IMR-90 (cell line): ENCODE results near the gene BFSP1. TPM values are rescaled to one million over a fixed set of nuclear protein-coding genes. Genes with fewer than 3 reads are reported as not detected.

ENCODE experiments used
- ATAC-seq: fragments of 200-7000 bp; cut with Tn5 transposase; 2 replicates; pipeline ENCODE4 v1.9.1; 2020; ENCODE audit warnings: low read depth, mild to moderate bottlenecking, moderate library complexity
- BruUV-seq: library from RNA; stranded (reverse); fragments of 400-500 nt; replicated peaks from 2 replicates; lab custom pipeline; 2021; lab: Mats Ljungman, UMichigan
- CTCF ChIA-PET: fragments of 300-600 bp; formaldehyde crosslinking; extraction: SDS; loops from one replicate; lab custom pipeline; 2021; ENCODE audit warnings: antibody characterized with exemption; lab: Yijun Ruan, JAX
- POLR2A ChIA-PET: fragments of 300-600 bp; sonication (Branson Sonifier 250); formaldehyde crosslinking; loops from one replicate; lab custom pipeline; 2022; ENCODE audit warnings: antibody characterized with exemption; ENCODE audit not compliant: unreplicated experiment; lab: Charles Lee
- DNase-seq: peaks from one replicate; pipeline ENCODE4 v3.0.0; 2013
- H2AFZ ChIP-seq: replicated peaks from 2 replicates; pipeline ENCODE3; 2013; ENCODE audit warnings: low read length, mild to moderate bottlenecking; ENCODE audit not compliant: poor library complexity
- H2AK5ac ChIP-seq: 2 replicates; pipeline ENCODE4 v1.6.1; 2013; ENCODE audit warnings: low read depth, low read length, inconsistent platforms
- H2AK9ac ChIP-seq: replicated peaks from 2 replicates; pipeline ENCODE3; 2013; ENCODE audit warnings: mild to moderate bottlenecking, low read depth, low read length, moderate library complexity; ENCODE audit not compliant: poor library complexity
- H2BK120ac ChIP-seq: 2 replicates; pipeline ENCODE4 v1.6.1; 2013; ENCODE audit warnings: low read depth, low read length, inconsistent platforms
- H2BK15ac ChIP-seq: 3 replicates; pipeline ENCODE4 v1.6.1; 2013; ENCODE audit warnings: low read depth, low read length, inconsistent platforms
- H2BK20ac ChIP-seq: 2 replicates; pipeline ENCODE4 v1.6.1; 2013; ENCODE audit warnings: low read depth, mild to moderate bottlenecking, inconsistent platforms, low read length, moderate library complexity
- H2BK5ac ChIP-seq: 2 replicates; pipeline ENCODE4 v1.6.1; 2013; ENCODE audit warnings: mild to moderate bottlenecking, low read depth, low read length, inconsistent platforms; ENCODE audit not compliant: poor library complexity, severe bottlenecking
- H3K14ac ChIP-seq: replicated peaks from 2 replicates; pipeline ENCODE4 v1.6.1; 2013; ENCODE audit warnings: low read depth, low read length, inconsistent platforms
- H3K18ac ChIP-seq: 2 replicates; pipeline ENCODE4 v1.6.1; 2013; ENCODE audit warnings: low read depth, low read length, control low read depth
- H3K23ac ChIP-seq: 2 replicates; pipeline ENCODE4 v1.6.1; 2013; ENCODE audit warnings: low read depth, low read length, inconsistent platforms
- H3K27ac ChIP-seq: 2 replicates; pipeline ENCODE4 v1.5.1; 2013; ENCODE audit warnings: mild to moderate bottlenecking, control low read depth, low read length; ENCODE audit not compliant: insufficient read depth
- H3K27me3 ChIP-seq: 2 replicates; pipeline ENCODE4 v1.6.1; 2013; ENCODE audit warnings: low read length; ENCODE audit not compliant: control insufficient read depth, insufficient read depth
- H3K36me3 ChIP-seq: 2 replicates; pipeline ENCODE4 v1.6.1; 2013; ENCODE audit warnings: low read length, mixed read lengths; ENCODE audit not compliant: control insufficient read depth, insufficient read depth
- H3K4ac ChIP-seq: 2 replicates; pipeline ENCODE4 v1.6.1; 2013; ENCODE audit warnings: low read depth, low read length, inconsistent platforms
- H3K4me1 ChIP-seq: 2 replicates; pipeline ENCODE4 v1.6.1; 2013; ENCODE audit warnings: low read length, mixed read lengths; ENCODE audit not compliant: control insufficient read depth, insufficient read depth
- H3K4me2 ChIP-seq: 2 replicates; pipeline ENCODE4 v1.6.1; 2013; ENCODE audit warnings: low read depth, mild to moderate bottlenecking, control low read depth, low read length, moderate library complexity
- H3K4me3 ChIP-seq: 2 replicates; pipeline ENCODE4 v1.5.1; 2013; ENCODE audit warnings: low read depth, mild to moderate bottlenecking, control low read depth, low read length, moderate library complexity; ENCODE audit not compliant: insufficient read depth
- H3K56ac ChIP-seq: 2 replicates; pipeline ENCODE4 v1.6.1; 2013; ENCODE audit warnings: low read length, inconsistent platforms; ENCODE audit not compliant: insufficient read depth; ENCODE audit errors: extremely low read depth
- H3K79me1 ChIP-seq, 2 experiments: 2 replicates each; pipeline ENCODE4 v1.6.1; 2013; ENCODE audit warnings: low read length in 2 of 2, inconsistent platforms in 1 of 2, low read depth in 1 of 2
- H3K9ac ChIP-seq: 2 replicates; pipeline ENCODE4 v1.6.1; 2013; ENCODE audit warnings: low read depth, low read length, control low read depth
- H3K9me1 ChIP-seq: 2 replicates; pipeline ENCODE4 v1.6.1; 2013; ENCODE audit warnings: low read length, inconsistent platforms; ENCODE audit not compliant: insufficient read depth
- H3K9me3 ChIP-seq: 2 replicates; pipeline ENCODE4 v1.6.1; 2013; ENCODE audit warnings: low read length; ENCODE audit not compliant: control insufficient read depth, insufficient read depth
- H4K20me1 ChIP-seq: 2 replicates; pipeline ENCODE4 v1.6.1; 2013; ENCODE audit warnings: low read length, inconsistent platforms; ENCODE audit not compliant: insufficient read depth
- H4K5ac ChIP-seq: 2 replicates; pipeline ENCODE4 v1.6.1; 2013; ENCODE audit warnings: mild to moderate bottlenecking, low read depth, low read length, control low read depth
- H4K8ac ChIP-seq, 2 experiments: 2 replicates each; pipeline ENCODE4 v1.6.1; 2013; ENCODE audit warnings: low read depth in 2 of 2, low read length in 2 of 2, control low read depth in 1 of 2, inconsistent platforms in 1 of 2
- H4K91ac ChIP-seq: 2 replicates; pipeline ENCODE4 v1.6.1; 2013; ENCODE audit warnings: low read depth, low read length, inconsistent platforms; ENCODE audit not compliant: insufficient read depth
- BHLHE40 ChIP-seq: fragments of 150-350 bp; IDR thresholded peaks from 2 replicates; pipeline ENCODE4 v1.6.1; 2016; ENCODE audit warnings: mild to moderate bottlenecking, low read depth, low read length
- CEBPB ChIP-seq: IDR thresholded peaks from 2 replicates; pipeline ENCODE4 v1.6.1; 2012; ENCODE audit warnings: low read depth, low read length, improper control_type of control experiment
- CHD1 ChIP-seq: IDR thresholded peaks from 2 replicates; pipeline ENCODE4 v1.6.1; 2012; ENCODE audit warnings: low read depth, low read length, improper control_type of control experiment
- FOS ChIP-seq: fragments of 150-350 bp; IDR thresholded peaks from 2 replicates; pipeline ENCODE4 v1.6.1; 2016; ENCODE audit warnings: low read depth, low read length
- MAFK ChIP-seq: IDR thresholded peaks from 2 replicates; pipeline ENCODE4 v1.6.1; 2012; ENCODE audit warnings: low read depth, low read length, improper control_type of control experiment
- MXI1 ChIP-seq: IDR thresholded peaks from 2 replicates; pipeline ENCODE4 v1.6.1; 2012; ENCODE audit warnings: low read depth, mild to moderate bottlenecking, low read length, moderate library complexity, borderline replicate concordance
- NFE2L2 ChIP-seq: fragments of 150-350 bp; IDR thresholded peaks from 2 replicates; pipeline ENCODE4 v1.6.1; 2016; ENCODE audit warnings: low read depth, mild to moderate bottlenecking, low read length
- POLR2A ChIP-seq: IDR thresholded peaks from 2 replicates; pipeline ENCODE4 v1.6.1; 2012; ENCODE audit warnings: mild to moderate bottlenecking, low read depth, low read length
- RAD21 ChIP-seq: IDR thresholded peaks from 2 replicates; pipeline ENCODE4 v1.6.1; 2012; ENCODE audit warnings: low read length, improper control_type of control experiment
- RFX5 ChIP-seq: IDR thresholded peaks from 2 replicates; pipeline ENCODE4 v1.8.0; 2012; ENCODE audit warnings: low read depth, mild to moderate bottlenecking, low read length, moderate library complexity
- SMC3 ChIP-seq: fragments of 150-350 bp; IDR thresholded peaks from 2 replicates; pipeline ENCODE4 v1.6.1; 2016; ENCODE audit warnings: low read depth, mild to moderate bottlenecking, antibody characterized with exemption, low read length, moderate library complexity
- WGBS, 2 experiments: methylation state at CpG; one replicate each; pipeline versions ENCODE4 v1.1.5 to v1.1.7; 2013; ENCODE audit warnings: missing lambda C conversion rate in 2 of 2; ENCODE audit not compliant: insufficient read length in 1 of 2; ENCODE audit errors: extremely low coverage in 2 of 2; 5-methylcytosine and 5-hydroxymethylcytosine counted together
- dilution Hi-C: fragments of 300-500 bp; cut with HindIII; formaldehyde crosslinking; loops from one replicate; pipeline ENCODE4 v1.14.3; 2018; ENCODE audit warnings: low sequenced_read_pairs; ENCODE audit not compliant: unreplicated experiment
- in situ Hi-C: fragments of 300-500 bp; cut with MboI; formaldehyde crosslinking; loops from 3 replicates; pipeline ENCODE4 v1.14.3; 2019; ENCODE audit warnings: low sequenced_read_pairs, inconsistent platforms, mixed read lengths
- intact Hi-C: fragments of 100-400 bp; cut with micrococcal nuclease; formaldehyde crosslinking; loops from 2 replicates; pipeline ENCODE4 v1.10.0; 2022
- polyA plus RNA-seq, 3 experiments: library from polyadenylated mRNA; depleted of rRNA; stranded (reverse); fragments of >200 nt; gene quantifications; 2 replicates each; pipeline ENCODE4 v1.2.3, GENCODE V29; 2012; ENCODE audit warnings: low replicate concordance in 1 of 3
- total RNA-seq: library from RNA; depleted of rRNA; stranded (reverse); fragments of >200 nt; gene quantifications from 2 replicates; pipeline ENCODE4 v1.2.3, GENCODE V29; 2012
- TF ChIP-seq, protein P1 (sequence below): fragments of 150-350 bp; IDR thresholded peaks from 2 replicates; pipeline ENCODE4 v1.6.1; 2017; ENCODE audit warnings: mild to moderate bottlenecking, antibody characterized with exemption, low read length, low read depth
- TF ChIP-seq, protein P2 (sequence below): fragments of 150-350 bp; IDR thresholded peaks from 2 replicates; pipeline ENCODE4 v1.6.1; 2016; ENCODE audit warnings: low read depth, mild to moderate bottlenecking, low read length, moderate library complexity, borderline replicate concordance

Gene BFSP1
- total and polyA plus RNA-seq, 2 of the 4 experiments (the other 2 are of a cell fraction): 1.1 to 2.0 TPM

DNA sequence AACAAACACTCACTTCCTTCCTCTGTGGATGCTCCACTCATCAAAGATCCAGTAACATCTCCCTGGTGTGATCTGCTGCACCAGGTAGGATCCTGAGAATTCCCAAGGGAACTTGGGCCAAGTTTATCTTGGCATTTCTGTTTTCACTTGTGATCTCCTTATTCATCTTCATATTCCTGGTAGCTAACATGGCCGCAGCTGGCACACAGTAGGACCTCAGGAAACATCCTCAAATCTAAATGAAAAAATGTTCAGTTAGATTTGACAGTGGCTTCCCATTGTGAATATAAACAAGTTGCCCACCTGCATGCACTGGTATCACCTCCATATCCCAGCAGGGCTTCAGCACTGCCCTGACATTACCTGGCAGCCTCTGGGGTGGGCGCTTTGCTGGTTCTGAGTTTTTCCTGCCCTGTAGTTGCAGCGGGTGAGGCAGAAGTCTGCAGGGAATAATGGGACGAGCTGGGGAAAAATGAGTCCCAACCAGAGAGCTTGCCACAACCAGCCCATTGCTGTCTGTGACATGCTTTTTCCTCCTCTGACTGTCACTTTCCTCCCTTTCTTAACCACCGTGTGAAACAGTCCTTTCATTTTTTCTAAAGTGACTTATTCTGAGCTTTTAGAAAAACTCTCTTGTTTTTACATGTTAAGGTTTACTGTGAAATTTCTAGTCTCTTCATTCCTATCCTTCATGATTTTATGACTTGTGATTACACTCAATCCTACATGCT lies 29.3 kb upstream of the BFSP1 start (continued):
- TF ChIP-seq FOS: no peak

DNA sequence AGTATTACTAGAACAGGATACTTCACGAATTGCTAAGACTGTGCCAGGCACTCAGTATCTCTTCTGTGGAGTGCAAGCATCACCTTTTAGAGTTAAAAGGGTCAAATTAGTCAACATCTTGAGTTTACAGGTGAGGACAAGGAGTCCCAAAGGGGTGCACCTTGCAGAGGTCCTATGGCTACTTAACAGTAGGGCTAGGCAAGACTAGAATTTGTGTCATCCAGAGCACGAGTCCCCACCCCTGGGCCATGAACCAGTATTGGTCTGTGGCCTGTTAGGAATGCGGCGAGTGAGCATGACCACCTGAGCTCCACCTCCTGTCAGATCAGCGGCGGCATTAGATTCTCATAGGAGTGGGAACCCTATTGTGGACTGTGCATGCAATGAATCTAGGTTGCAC lies 28.2 kb upstream of the BFSP1 start:
- H3K79me1 ChIP-seq: peaks cover 0 to 27% of the 10 kb centered on the region in 2 experiments; a peak in 3 of 4 replicates
- H3K36me3 ChIP-seq: no peaks in the 10 kb centered on the region
- no peak overlapping the region for H3K4me3 ChIP-seq
- peak overlapping the region; percentile 69 for H2BK20ac ChIP-seq
- H4K20me1 ChIP-seq: peaks cover 8% of the 10 kb centered on the region; the same call in 1 of the 2 replicates
- H3K27ac ChIP-seq: peak overlapping the region; percentile 13
- peak overlapping the region; percentile 40; the same call in 1 of the 2 replicates for H3K23ac ChIP-seq
- H2BK120ac ChIP-seq: peak overlapping the region; percentile 80
- POLR2A ChIA-PET: no interaction called here
- no peak overlapping the region for H2AK9ac ChIP-seq
- H2AFZ ChIP-seq: no peak overlapping the region
- peak overlapping the region; percentile 83 for H4K91ac ChIP-seq
- peaks cover 19% of the 10 kb centered on the region for H3K9me1 ChIP-seq
- H3K4ac ChIP-seq: peak overlapping the region; percentile 82
- H2BK15ac ChIP-seq: peak overlapping the region; percentile 66; the same call in 2 of the 3 replicates
- DNase-seq: no peak
- H3K4me1 ChIP-seq: peaks cover 17% of the 10 kb centered on the region
- in situ Hi-C loops: no loop called here
- H3K4me2 ChIP-seq: no peak overlapping the region
- H3K27me3 ChIP-seq: no peaks in the 10 kb centered on the region
- H4K8ac ChIP-seq: peak overlapping the region; percentile 4 to 82; a peak in 2 of 4 replicates
- dilution Hi-C loops: no loop called here
- H2AK5ac ChIP-seq: peak overlapping the region; percentile 32
- 71% methylated on average over 2 of the region's 6 CpGs; no CpG with 5 or more reads in 1 of the 2 experiments for WGBS, 2 experiments
- peak overlapping the region; percentile 98 for H2BK5ac ChIP-seq
- H3K9me3 ChIP-seq: no peaks in the 10 kb centered on the region
- no peak overlapping the region for H3K9ac ChIP-seq
- ATAC-seq: no peak
- intact Hi-C loops: no loop called here
- peak overlapping the region; percentile 60 for H3K14ac ChIP-seq
- peak overlapping the region; percentile 61 for H4K5ac ChIP-seq
- CTCF ChIA-PET: interaction anchor here (0.8 to 1.4 kb wide), 2 partner anchors 12 to 16 kb away, joined by 3 to 6 read pairs; no protein-coding TSS in a partner anchor
- peak overlapping the region; percentile 78; the same call in 1 of the 2 replicates for H3K18ac ChIP-seq
- no TSS peak for BruUV-seq
- peak overlapping the region; percentile 55; the same call in 1 of the 2 replicates for H3K56ac ChIP-seq
- no peak for TF ChIP-seq POLR2A
- no peak for TF ChIP-seq CHD1
- TF ChIP-seq, protein P1, sequence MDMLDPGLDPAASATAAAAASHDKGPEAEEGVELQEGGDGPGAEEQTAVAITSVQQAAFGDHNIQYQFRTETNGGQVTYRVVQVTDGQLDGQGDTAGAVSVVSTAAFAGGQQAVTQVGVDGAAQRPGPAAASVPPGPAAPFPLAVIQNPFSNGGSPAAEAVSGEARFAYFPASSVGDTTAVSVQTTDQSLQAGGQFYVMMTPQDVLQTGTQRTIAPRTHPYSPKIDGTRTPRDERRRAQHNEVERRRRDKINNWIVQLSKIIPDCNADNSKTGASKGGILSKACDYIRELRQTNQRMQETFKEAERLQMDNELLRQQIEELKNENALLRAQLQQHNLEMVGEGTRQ: no peak
- TF ChIP-seq BHLHE40: no peak
- TF ChIP-seq NFE2L2: no peak
- TF ChIP-seq, protein P2, sequence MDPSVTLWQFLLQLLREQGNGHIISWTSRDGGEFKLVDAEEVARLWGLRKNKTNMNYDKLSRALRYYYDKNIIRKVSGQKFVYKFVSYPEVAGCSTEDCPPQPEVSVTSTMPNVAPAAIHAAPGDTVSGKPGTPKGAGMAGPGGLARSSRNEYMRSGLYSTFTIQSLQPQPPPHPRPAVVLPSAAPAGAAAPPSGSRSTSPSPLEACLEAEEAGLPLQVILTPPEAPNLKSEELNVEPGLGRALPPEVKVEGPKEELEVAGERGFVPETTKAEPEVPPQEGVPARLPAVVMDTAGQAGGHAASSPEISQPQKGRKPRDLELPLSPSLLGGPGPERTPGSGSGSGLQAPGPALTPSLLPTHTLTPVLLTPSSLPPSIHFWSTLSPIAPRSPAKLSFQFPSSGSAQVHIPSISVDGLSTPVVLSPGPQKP: no peak
- TF ChIP-seq CEBPB: no peak
- no peak for TF ChIP-seq SMC3
- no peak for TF ChIP-seq MXI1
- no peak for TF ChIP-seq RAD21
- TF ChIP-seq MAFK: no peak
- no peak for TF ChIP-seq RFX5
